Bronchial epithelial cell (primary cell): ENCODE results near the gene ESYT1. TPM values are rescaled to one million over a fixed set of nuclear protein-coding genes. Genes with fewer than 3 reads are reported as not detected.

Experiments
- DNase-seq: peaks from one replicate; pipeline ENCODE4 v3.0.0-alpha.2; 2010; ENCODE audit warnings: low read depth
- FAIRE-seq: peaks from 2 replicates; lab custom pipeline; 2011; peaks lifted over from hg19 to GRCh38; lab: Jason Lieb, UNC
- H3K27me3 ChIP-seq: 2 replicates; pipeline ENCODE4 v1.5.1; 2011; ENCODE audit warnings: low read length; ENCODE audit not compliant: control insufficient read depth, insufficient read depth
- H3K36me3 ChIP-seq: 2 replicates; pipeline ENCODE4 v1.5.1; 2011; ENCODE audit warnings: low read length; ENCODE audit not compliant: control insufficient read depth, insufficient read depth
- H3K4me3 ChIP-seq: 2 replicates; pipeline ENCODE4 v1.5.1; 2011; ENCODE audit warnings: mild to moderate bottlenecking, low read depth, low read length, control low read depth
- total RNA-seq: library from RNA; depleted of rRNA; stranded (reverse); fragments of >200 nt; gene quantifications from 2 replicates; pipeline ENCODE4 v1.2.1, GENCODE V29; 2014
- TF ChIP-seq, protein P1 (sequence below): IDR thresholded peaks from 2 replicates; pipeline ENCODE4 v1.5.1; 2011; ENCODE audit warnings: mild to moderate bottlenecking, moderate library complexity, low read length, control low read depth, inconsistent platforms; ENCODE audit not compliant: insufficient read depth, severe bottlenecking

ESYT1 gene
- total RNA-seq, 1 donor from 2014 or later: 253 TPM

DNA sequence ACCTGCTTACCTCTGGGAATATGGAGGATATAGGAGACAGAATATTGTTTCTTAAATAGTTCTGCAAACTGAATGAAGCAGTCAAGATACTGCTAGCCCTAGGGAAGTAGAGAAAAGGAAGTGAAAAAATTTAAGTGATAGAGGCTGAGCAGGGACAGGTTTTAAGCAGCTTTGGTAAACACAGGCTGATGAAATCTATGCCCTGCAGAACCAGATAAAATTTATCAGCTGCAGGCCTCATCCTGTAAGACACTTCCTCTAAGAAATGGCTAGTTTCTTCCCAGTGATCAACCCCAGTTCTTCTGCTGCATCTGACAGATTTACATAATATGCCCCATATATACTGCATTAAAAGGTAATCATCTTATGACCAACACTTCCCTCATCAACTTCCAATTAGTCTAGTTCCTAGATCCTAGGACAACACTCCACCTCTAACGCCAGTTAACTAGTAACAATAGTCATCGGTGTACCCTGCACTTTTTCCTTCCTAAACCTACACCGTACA is 1.3 kb upstream of the ESYT1 start:
- Histone ChIP-seq H3K36me3 (peaks cover 8% of the 10 kb centered on the region), H3K4me3 (no peak overlapping the region), H3K27me3 (no peaks in the 10 kb centered on the region)
- TF ChIP-seq, protein P1, sequence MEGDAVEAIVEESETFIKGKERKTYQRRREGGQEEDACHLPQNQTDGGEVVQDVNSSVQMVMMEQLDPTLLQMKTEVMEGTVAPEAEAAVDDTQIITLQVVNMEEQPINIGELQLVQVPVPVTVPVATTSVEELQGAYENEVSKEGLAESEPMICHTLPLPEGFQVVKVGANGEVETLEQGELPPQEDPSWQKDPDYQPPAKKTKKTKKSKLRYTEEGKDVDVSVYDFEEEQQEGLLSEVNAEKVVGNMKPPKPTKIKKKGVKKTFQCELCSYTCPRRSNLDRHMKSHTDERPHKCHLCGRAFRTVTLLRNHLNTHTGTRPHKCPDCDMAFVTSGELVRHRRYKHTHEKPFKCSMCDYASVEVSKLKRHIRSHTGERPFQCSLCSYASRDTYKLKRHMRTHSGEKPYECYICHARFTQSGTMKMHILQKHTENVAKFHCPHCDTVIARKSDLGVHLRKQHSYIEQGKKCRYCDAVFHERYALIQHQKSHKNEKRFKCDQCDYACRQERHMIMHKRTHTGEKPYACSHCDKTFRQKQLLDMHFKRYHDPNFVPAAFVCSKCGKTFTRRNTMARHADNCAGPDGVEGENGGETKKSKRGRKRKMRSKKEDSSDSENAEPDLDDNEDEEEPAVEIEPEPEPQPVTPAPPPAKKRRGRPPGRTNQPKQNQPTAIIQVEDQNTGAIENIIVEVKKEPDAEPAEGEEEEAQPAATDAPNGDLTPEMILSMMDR: no peak
- DNase-seq: no peak
- no peak for FAIRE-seq

- FAIRE-seq: no peak
- Histone ChIP-seq H3K4me3 (peak overlapping the region; percentile 16), H3K27me3 (no peaks in the 10 kb centered on the region), H3K36me3 (peaks cover 14% of the 10 kb centered on the region)
- TF ChIP-seq, protein P1: no peak
- DNase-seq: no peak
Observed at GRCh38 chr12:56127485-56127887, 581 bp upstream of the ESYT1 start.

DNA sequence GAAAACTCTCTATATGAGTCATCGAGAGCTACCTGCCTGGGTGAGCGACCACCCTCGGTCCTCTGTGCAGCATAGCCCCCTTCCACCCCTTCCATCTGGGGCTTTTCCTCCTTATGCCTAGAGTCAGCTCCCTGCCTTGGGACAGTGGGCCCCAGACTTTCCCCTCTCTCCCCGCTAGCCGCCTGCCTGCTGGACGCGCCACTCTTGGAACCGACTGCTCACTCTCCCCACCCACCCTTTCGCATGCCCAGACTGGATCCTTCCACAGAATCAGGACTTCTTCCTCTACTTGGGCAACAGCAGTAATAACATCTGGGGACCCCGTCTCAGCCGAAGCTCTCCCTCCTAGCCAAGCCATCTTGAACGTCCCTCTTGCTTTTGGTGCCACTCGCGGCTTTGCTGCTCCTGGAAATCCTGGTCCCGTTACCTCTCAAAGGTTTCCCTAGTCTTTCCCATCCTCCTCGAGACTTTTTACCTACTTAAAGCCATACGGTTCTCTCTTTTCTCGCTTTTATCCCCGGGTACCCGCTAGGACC is 671 bp downstream of the ESYT1 start:
- FAIRE-seq (no peak), DNase-seq (peak; percentile 54)

DNA sequence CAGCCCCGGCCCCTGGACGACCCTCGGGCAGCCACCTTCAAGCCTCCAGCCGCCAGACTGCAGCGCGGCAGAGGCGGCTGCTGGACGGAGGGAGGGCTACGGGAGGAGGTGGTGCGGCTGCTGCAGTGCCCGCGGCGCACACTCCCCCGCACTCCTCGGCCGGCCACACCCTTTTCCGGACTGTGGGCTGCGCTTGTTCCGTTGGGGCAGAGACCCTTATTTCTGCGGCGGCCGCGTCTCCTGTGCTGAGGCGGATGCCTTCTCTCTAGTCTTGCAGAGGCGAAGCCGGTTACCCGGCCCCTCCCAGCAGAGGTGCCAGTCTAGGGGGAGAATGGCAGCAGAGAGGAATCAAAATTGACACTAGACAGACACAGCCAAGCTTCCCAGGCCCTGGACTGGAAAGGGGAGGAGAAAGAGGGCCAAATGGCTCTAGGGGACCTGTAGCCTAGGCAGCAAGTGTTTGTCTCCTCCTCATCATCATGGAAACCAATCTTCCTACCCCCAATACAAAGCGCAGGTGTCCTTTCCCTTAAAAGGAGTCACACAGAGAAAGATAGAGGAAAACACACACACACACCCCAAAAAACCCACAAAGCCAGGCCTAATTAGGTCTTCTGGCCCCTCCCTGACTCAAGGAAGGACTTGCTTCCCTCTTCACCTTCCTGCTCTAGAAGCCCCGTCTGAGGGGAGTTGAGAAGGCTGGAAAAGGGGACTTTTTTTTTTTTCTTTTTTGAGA is 1.3 kb downstream of the ESYT1 start:
- Histone ChIP-seq H3K4me3 (peak overlapping the region; percentile 88), H3K27me3 (no peaks in the 10 kb centered on the region), H3K36me3 (peaks cover 26% of the 10 kb centered on the region)
- FAIRE-seq: no peak
- DNase-seq: peak; percentile 44
- TF ChIP-seq, protein P1: no peak

More for the DNA sequence above, 671 bp downstream of the ESYT1 start:
- Histone ChIP-seq H3K36me3 (peaks cover 21% of the 10 kb centered on the region), H3K4me3 (peak overlapping the region; percentile 88), H3K27me3 (no peaks in the 10 kb centered on the region)
- TF ChIP-seq, protein P1: no peak

- no peak for FAIRE-seq
- no peak overlapping the region for H3K4me3 ChIP-seq
- peaks cover 26% of the 10 kb centered on the region for H3K36me3 ChIP-seq
Observed at GRCh38 chr12:56129942-56130495, 2.0 kb downstream of the ESYT1 start.

More at GRCh38 chr12:56129942-56130495, 2.0 kb downstream of the ESYT1 start:
- DNase-seq: no peak
- TF ChIP-seq, protein P1: no peak
- no peaks in the 10 kb centered on the region for H3K27me3 ChIP-seq
